GM23338 (cell line): ENCODE data around the gene CLSTN2. TPM values are rescaled to one million over a fixed set of nuclear protein-coding genes. Genes with fewer than 3 reads are reported as not detected.

Experiments
- ATAC-seq: fragments of 200-7000 bp; cut with Tn5 transposase; 3 replicates; pipeline ENCODE4 v1.9.1; 2020
- DNase-seq: peaks from one replicate; pipeline ENCODE4 v3.0.0-alpha.2; 2015; ENCODE audit warnings: low spot score
- H2AFZ ChIP-seq: fragments of 200-600 bp; sonication (generic); 2 replicates; pipeline ENCODE4 v1.8.0; 2016; ENCODE audit warnings: antibody characterized with exemption, mild to moderate bottlenecking, moderate library complexity
- H3F3A ChIP-seq: fragments of 200-600 bp; sonication (generic); replicated peaks from 2 replicates; pipeline ENCODE4 v1.8.0; 2017; ENCODE audit warnings: antibody characterized with exemption, mixed run types, low read depth
- H3K27ac ChIP-seq: fragments of 200-600 bp; sonication (generic); 2 replicates; pipeline ENCODE4 v1.6.1; 2016; ENCODE audit warnings: low read depth
- H3K27me3 ChIP-seq: fragments of 200-600 bp; sonication (generic); 2 replicates; pipeline ENCODE4 v1.8.0; 2016; ENCODE audit warnings: mild to moderate bottlenecking, mixed run types, moderate library complexity; ENCODE audit not compliant: insufficient read depth
- H3K36me3 ChIP-seq: fragments of 200-600 bp; sonication (generic); 2 replicates; pipeline ENCODE4 v1.8.0; 2016; ENCODE audit warnings: mild to moderate bottlenecking; ENCODE audit not compliant: insufficient read depth
- H3K4me1 ChIP-seq: fragments of 200-600 bp; sonication (generic); 2 replicates; pipeline ENCODE4 v1.8.0; 2016; ENCODE audit warnings: mild to moderate bottlenecking, moderate library complexity; ENCODE audit not compliant: insufficient read depth
- H3K4me2 ChIP-seq: fragments of 200-600 bp; sonication (generic); 2 replicates; pipeline ENCODE4 v1.7.1; 2017; ENCODE audit warnings: mixed run types
- H3K4me3 ChIP-seq: fragments of 200-600 bp; sonication (generic); 2 replicates; pipeline ENCODE4 v1.6.1; 2016; ENCODE audit warnings: mixed run types
- H3K79me2 ChIP-seq: fragments of 200-600 bp; sonication (generic); replicated peaks from 2 replicates; pipeline ENCODE4 v1.8.0; 2017; ENCODE audit warnings: mild to moderate bottlenecking; ENCODE audit not compliant: insufficient read depth
- H3K9me2 ChIP-seq: fragments of 200-600 bp; sonication (generic); 2 replicates; pipeline ENCODE4 v1.8.0; 2017; ENCODE audit not compliant: insufficient read depth
- H4K20me1 ChIP-seq: fragments of 200-600 bp; sonication (generic); replicated peaks from 2 replicates; pipeline ENCODE4 v1.8.0; 2017; ENCODE audit warnings: mild to moderate bottlenecking; ENCODE audit not compliant: insufficient read depth
- H3K27ac Mint-ChIP-seq: 2 replicates; pipeline ENCODE4 v1.8.0; 2020; ENCODE audit warnings: inconsistent platforms, mild to moderate bottlenecking, moderate library complexity, mixed read lengths
- H3K27me3 Mint-ChIP-seq: 3 replicates; pipeline ENCODE4 v1.8.0; 2022; ENCODE audit warnings: low read depth, mild to moderate bottlenecking, moderate library complexity, mixed read lengths, inconsistent platforms; ENCODE audit not compliant: insufficient read depth, poor library complexity
- H3K36me3 Mint-ChIP-seq: 3 replicates; pipeline ENCODE4 v1.8.0; 2021; ENCODE audit warnings: low read depth, mild to moderate bottlenecking, inconsistent platforms, moderate library complexity, mixed read lengths
- H3K4me1 Mint-ChIP-seq: 3 replicates; pipeline ENCODE4 v1.8.0; 2020; ENCODE audit warnings: mild to moderate bottlenecking, inconsistent platforms, mixed read lengths
- H3K4me3 Mint-ChIP-seq: 3 replicates; pipeline ENCODE4 v1.8.0; 2021; ENCODE audit warnings: moderate library complexity, mild to moderate bottlenecking, inconsistent platforms, mixed read lengths
- H3K9me3 Mint-ChIP-seq: 3 replicates; pipeline ENCODE4 v1.8.0; 2020; ENCODE audit warnings: moderate library complexity, mild to moderate bottlenecking, inconsistent platforms, mixed read lengths
- CREB1 ChIP-seq: fragments of 250-450 bp; sonication (Bioruptor Pico); IDR thresholded peaks from 2 replicates; pipeline ENCODE4 v1.5.0; 2020; ENCODE audit warnings: low read depth, mild to moderate bottlenecking, moderate library complexity
- EZH2 ChIP-seq: fragments of 200-600 bp; sonication (generic); IDR thresholded peaks from one replicate; pipeline ENCODE4 v1.8.0; 2017; ENCODE audit warnings: antibody characterized with exemption, mild to moderate bottlenecking, low read depth; ENCODE audit not compliant: unreplicated experiment
- EZH2phosphoT487 ChIP-seq: fragments of 200-600 bp; sonication (generic); IDR thresholded peaks from one replicate; pipeline ENCODE4 v1.8.1; 2018; ENCODE audit warnings: antibody characterized with exemption; ENCODE audit not compliant: unreplicated experiment
- JUNB ChIP-seq: IDR thresholded peaks from one replicate; pipeline ENCODE4 v1.6.1; 2016; ENCODE audit warnings: antibody characterized with exemption; ENCODE audit not compliant: unreplicated experiment
- NANOG ChIP-seq: IDR thresholded peaks from 2 replicates; pipeline ENCODE4 v1.6.1; 2016; ENCODE audit warnings: antibody characterized with exemption, borderline replicate concordance
- POLR2AphosphoS5 ChIP-seq: IDR thresholded peaks from 2 replicates; pipeline ENCODE4 v1.6.1; 2016; ENCODE audit warnings: antibody characterized with exemption, low read depth
- STAT1 ChIP-seq: IDR thresholded peaks from one replicate; pipeline ENCODE4 v1.6.1; 2016; ENCODE audit warnings: antibody characterized with exemption; ENCODE audit not compliant: unreplicated experiment
- ZNF114 ChIP-seq: fragments of 250-450 bp; sonication (Bioruptor Pico); IDR thresholded peaks from 2 replicates; pipeline ENCODE4 v1.5.0; 2020; ENCODE audit warnings: mild to moderate bottlenecking, moderate library complexity
- ZNF331 ChIP-seq: fragments of 250-450 bp; sonication (Bioruptor Pico); IDR thresholded peaks from 2 replicates; pipeline ENCODE4 v1.5.0; 2020; ENCODE audit warnings: low read depth, mild to moderate bottlenecking, moderate library complexity
- polyA plus RNA-seq: library from polyadenylated mRNA; unstranded; fragments of >200 nt; fragmentation: Nextera tagmentation; extraction: Ambion mirVana; gene quantifications from 2 replicates; pipeline ENCODE4 v1.2.1, GENCODE V29; 2016
- total RNA-seq: library from RNA; depleted of rRNA; stranded (reverse); fragments of >200 nt; shearing (Covaris generic); gene quantifications from 2 replicates; pipeline ENCODE4 v1.2.3, GENCODE V29; 2014
- TF ChIP-seq, protein P1 (sequence below), 2 experiments: fragments of 200-600 bp in 1 of 2; sonication (generic) in 1 of 2; conservative IDR thresholded peaks; 2 replicates each; pipeline versions ENCODE4 v1.5.1 to v1.6.1; 2016 to 2017; ENCODE audit warnings: antibody characterized with exemption in 2 of 2, low read depth in 2 of 2, mild to moderate bottlenecking in 2 of 2, moderate library complexity in 1 of 2
- TF ChIP-seq, protein P2 (sequence below): IDR thresholded peaks from one replicate; pipeline ENCODE4 v1.6.1; 2018; ENCODE audit warnings: antibody characterized with exemption; ENCODE audit not compliant: unreplicated experiment
- TF ChIP-seq, protein P3 (sequence below): fragments of 250-450 bp; sonication (Bioruptor Pico); IDR thresholded peaks from 2 replicates; pipeline ENCODE4 v1.5.0; 2020; ENCODE audit warnings: mild to moderate bottlenecking, moderate library complexity
- TF ChIP-seq, protein P4 (sequence below): IDR thresholded peaks from 2 replicates; pipeline ENCODE4 v1.6.1; 2016; ENCODE audit warnings: antibody characterized with exemption

Gene CLSTN2
- total and polyA plus RNA-seq, 2 experiments from 2014 or later = 0.11 to 0.83 TPM

DNA sequence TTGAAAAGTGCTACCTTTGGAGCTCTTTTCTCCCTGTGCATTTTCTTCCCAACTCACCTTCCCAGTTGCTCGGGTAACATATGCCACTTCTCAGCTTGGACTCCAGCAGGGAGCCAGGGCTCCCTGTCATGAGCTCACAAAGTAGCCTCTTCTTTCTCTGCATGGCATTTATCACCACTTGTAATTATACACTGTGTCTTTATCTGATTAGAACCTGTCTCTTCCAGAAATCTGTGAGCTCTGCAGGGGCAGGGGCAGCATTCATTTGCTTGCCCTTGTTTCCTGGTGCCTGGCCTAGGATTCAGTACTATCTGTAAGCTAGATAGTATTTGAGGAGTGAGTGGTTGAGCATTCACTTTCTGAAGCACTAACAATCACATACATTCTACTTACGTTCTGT is 100.9 kb downstream of the CLSTN2 start:
- Mint-ChIP-seq H3K4me1 (peaks cover 5% of the 10 kb centered on the region; the same call in 2 of the 3 replicates), H3K27me3 (no peaks in the 10 kb centered on the region), H3K36me3 (no peaks in the 10 kb centered on the region), H3K4me3 (no peak overlapping the region), H3K27ac (no peak overlapping the region), H3K9me3 (no peaks in the 10 kb centered on the region)
- DNase-seq = no peak
- peak; percentile 46; the same call in 1 of the 3 replicates for ATAC-seq
- Histone ChIP-seq H3K36me3 (no peaks in the 10 kb centered on the region), H3K27ac (no peak overlapping the region), H3K4me2 (no peak overlapping the region), H3K79me2 (no peaks in the 10 kb centered on the region), H3K27me3 (no peaks in the 10 kb centered on the region), H2AFZ (no peak overlapping the region), H3K4me1 (no peaks in the 10 kb centered on the region), H4K20me1 (no peaks in the 10 kb centered on the region), H3K9me2 (no peaks in the 10 kb centered on the region), H3F3A (no peaks in the 10 kb centered on the region), H3K4me3 (no peak overlapping the region)
- TF ChIP-seq, protein P1, sequence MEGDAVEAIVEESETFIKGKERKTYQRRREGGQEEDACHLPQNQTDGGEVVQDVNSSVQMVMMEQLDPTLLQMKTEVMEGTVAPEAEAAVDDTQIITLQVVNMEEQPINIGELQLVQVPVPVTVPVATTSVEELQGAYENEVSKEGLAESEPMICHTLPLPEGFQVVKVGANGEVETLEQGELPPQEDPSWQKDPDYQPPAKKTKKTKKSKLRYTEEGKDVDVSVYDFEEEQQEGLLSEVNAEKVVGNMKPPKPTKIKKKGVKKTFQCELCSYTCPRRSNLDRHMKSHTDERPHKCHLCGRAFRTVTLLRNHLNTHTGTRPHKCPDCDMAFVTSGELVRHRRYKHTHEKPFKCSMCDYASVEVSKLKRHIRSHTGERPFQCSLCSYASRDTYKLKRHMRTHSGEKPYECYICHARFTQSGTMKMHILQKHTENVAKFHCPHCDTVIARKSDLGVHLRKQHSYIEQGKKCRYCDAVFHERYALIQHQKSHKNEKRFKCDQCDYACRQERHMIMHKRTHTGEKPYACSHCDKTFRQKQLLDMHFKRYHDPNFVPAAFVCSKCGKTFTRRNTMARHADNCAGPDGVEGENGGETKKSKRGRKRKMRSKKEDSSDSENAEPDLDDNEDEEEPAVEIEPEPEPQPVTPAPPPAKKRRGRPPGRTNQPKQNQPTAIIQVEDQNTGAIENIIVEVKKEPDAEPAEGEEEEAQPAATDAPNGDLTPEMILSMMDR (conservative IDR thresholded peaks at IDR 0.05; ENCODE audit: low read depth in 2 of 2) = no peak
- TF ChIP-seq EZH2 (no peak), STAT1 (no peak), POLR2AphosphoS5 (no peak), EZH2phosphoT487 (no peak), CREB1 (CRISPR knock-in tag) (no peak), ZNF331 (no peak), NANOG (no peak), ZNF114 (CRISPR knock-in tag) (no peak), JUNB (no peak)
- TF ChIP-seq, protein P2, sequence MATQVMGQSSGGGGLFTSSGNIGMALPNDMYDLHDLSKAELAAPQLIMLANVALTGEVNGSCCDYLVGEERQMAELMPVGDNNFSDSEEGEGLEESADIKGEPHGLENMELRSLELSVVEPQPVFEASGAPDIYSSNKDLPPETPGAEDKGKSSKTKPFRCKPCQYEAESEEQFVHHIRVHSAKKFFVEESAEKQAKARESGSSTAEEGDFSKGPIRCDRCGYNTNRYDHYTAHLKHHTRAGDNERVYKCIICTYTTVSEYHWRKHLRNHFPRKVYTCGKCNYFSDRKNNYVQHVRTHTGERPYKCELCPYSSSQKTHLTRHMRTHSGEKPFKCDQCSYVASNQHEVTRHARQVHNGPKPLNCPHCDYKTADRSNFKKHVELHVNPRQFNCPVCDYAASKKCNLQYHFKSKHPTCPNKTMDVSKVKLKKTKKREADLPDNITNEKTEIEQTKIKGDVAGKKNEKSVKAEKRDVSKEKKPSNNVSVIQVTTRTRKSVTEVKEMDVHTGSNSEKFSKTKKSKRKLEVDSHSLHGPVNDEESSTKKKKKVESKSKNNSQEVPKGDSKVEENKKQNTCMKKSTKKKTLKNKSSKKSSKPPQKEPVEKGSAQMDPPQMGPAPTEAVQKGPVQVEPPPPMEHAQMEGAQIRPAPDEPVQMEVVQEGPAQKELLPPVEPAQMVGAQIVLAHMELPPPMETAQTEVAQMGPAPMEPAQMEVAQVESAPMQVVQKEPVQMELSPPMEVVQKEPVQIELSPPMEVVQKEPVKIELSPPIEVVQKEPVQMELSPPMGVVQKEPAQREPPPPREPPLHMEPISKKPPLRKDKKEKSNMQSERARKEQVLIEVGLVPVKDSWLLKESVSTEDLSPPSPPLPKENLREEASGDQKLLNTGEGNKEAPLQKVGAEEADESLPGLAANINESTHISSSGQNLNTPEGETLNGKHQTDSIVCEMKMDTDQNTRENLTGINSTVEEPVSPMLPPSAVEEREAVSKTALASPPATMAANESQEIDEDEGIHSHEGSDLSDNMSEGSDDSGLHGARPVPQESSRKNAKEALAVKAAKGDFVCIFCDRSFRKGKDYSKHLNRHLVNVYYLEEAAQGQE = no peak
- TF ChIP-seq, protein P3, sequence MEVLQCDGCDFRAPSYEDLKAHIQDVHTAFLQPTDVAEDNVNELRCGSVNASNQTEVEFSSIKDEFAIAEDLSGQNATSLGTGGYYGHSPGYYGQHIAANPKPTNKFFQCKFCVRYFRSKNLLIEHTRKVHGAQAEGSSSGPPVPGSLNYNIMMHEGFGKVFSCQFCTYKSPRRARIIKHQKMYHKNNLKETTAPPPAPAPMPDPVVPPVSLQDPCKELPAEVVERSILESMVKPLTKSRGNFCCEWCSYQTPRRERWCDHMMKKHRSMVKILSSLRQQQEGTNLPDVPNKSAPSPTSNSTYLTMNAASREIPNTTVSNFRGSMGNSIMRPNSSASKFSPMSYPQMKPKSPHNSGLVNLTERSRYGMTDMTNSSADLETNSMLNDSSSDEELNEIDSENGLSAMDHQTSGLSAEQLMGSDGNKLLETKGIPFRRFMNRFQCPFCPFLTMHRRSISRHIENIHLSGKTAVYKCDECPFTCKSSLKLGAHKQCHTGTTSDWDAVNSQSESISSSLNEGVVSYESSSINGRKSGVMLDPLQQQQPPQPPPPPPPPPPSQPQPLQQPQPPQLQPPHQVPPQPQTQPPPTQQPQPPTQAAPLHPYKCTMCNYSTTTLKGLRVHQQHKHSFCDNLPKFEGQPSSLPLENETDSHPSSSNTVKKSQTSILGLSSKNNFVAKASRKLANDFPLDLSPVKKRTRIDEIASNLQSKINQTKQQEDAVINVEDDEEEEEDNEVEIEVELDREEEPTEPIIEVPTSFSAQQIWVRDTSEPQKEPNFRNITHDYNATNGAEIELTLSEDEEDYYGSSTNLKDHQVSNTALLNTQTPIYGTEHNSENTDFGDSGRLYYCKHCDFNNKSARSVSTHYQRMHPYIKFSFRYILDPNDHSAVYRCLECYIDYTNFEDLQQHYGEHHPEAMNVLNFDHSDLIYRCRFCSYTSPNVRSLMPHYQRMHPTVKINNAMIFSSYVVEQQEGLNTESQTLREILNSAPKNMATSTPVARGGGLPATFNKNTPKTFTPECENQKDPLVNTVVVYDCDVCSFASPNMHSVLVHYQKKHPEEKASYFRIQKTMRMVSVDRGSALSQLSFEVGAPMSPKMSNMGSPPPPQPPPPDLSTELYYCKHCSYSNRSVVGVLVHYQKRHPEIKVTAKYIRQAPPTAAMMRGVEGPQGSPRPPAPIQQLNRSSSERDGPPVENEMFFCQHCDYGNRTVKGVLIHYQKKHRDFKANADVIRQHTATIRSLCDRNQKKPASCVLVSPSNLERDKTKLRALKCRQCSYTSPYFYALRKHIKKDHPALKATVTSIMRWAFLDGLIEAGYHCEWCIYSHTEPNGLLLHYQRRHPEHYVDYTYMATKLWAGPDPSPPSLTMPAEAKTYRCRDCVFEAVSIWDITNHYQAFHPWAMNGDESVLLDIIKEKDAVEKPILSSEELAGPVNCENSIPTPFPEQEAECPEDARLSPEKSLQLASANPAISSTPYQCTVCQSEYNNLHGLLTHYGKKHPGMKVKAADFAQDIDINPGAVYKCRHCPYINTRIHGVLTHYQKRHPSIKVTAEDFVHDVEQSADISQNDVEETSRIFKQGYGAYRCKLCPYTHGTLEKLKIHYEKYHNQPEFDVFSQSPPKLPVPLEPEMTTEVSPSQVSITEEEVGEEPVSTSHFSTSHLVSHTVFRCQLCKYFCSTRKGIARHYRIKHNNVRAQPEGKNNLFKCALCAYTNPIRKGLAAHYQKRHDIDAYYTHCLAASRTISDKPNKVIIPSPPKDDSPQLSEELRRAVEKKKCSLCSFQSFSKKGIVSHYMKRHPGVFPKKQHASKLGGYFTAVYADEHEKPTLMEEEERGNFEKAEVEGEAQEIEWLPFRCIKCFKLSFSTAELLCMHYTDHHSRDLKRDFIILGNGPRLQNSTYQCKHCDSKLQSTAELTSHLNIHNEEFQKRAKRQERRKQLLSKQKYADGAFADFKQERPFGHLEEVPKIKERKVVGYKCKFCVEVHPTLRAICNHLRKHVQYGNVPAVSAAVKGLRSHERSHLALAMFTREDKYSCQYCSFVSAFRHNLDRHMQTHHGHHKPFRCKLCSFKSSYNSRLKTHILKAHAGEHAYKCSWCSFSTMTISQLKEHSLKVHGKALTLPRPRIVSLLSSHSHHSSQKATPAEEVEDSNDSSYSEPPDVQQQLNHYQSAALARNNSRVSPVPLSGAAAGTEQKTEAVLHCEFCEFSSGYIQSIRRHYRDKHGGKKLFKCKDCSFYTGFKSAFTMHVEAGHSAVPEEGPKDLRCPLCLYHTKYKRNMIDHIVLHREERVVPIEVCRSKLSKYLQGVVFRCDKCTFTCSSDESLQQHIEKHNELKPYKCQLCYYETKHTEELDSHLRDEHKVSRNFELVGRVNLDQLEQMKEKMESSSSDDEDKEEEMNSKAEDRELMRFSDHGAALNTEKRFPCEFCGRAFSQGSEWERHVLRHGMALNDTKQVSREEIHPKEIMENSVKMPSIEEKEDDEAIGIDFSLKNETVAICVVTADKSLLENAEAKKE (CRISPR knock-in tag) = no peak
- TF ChIP-seq, protein P4, sequence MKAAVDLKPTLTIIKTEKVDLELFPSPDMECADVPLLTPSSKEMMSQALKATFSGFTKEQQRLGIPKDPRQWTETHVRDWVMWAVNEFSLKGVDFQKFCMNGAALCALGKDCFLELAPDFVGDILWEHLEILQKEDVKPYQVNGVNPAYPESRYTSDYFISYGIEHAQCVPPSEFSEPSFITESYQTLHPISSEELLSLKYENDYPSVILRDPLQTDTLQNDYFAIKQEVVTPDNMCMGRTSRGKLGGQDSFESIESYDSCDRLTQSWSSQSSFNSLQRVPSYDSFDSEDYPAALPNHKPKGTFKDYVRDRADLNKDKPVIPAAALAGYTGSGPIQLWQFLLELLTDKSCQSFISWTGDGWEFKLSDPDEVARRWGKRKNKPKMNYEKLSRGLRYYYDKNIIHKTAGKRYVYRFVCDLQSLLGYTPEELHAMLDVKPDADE = no peak
